ENCODE data around the gene STPG4.
A peak's percentile ranks its signal among the peaks of the same experiment; 100 is the strongest.

Gene STPG4

GRCh38 chr2:47161475-47161874 is 6.4 kb upstream of the STPG4 start:
- FAIRE-seq (no peak), DNase-seq (ENCODE audit: insufficient read length, low spot score) (no peak)
- TF ChIP-seq PAX5 (IDR thresholded peaks at IDR 0.05; ENCODE audit: insufficient read depth, low read length, severe bottlenecking) (no peak), POLR2A (IDR thresholded peaks at IDR 0.05; ENCODE audit: low read depth, low read length) (no peak), TAF1 (IDR thresholded peaks at IDR 0.05; ENCODE audit: low read depth, low read length) (no peak), POLR2AphosphoS5 (IDR thresholded peaks at IDR 0.05; ENCODE audit: low read depth, low read length) (no peak), POU2F2 (IDR thresholded peaks at IDR 0.05; ENCODE audit: low read depth, low read length) (no peak), SPI1 (IDR thresholded peaks at IDR 0.05; ENCODE audit: low read depth, low read length) (no peak)

- no peak for TF ChIP-seq TAF1 (IDR thresholded peaks at IDR 0.05; ENCODE audit: low read depth, low read length)
- TF ChIP-seq POLR2A (IDR thresholded peaks at IDR 0.05; ENCODE audit: low read depth, low read length): no peak
- no peak for DNase-seq (ENCODE audit: insufficient read length, low spot score)
Measured at GRCh38 chr2:47160660-47161059, 5.6 kb upstream of the STPG4 start.

GRCh38 chr2:47160211-47160610 is 5.1 kb upstream of the STPG4 start:
- FAIRE-seq: no peak
- DNase-seq (ENCODE audit: insufficient read length, low spot score): no peak

More at GRCh38 chr2:47160660-47161059, 5.6 kb upstream of the STPG4 start:
- FAIRE-seq: no peak

GRCh38 chr2:47159627-47160026 is 4.5 kb upstream of the STPG4 start:
- FAIRE-seq: no peak
- no peak for DNase-seq (ENCODE audit: insufficient read length, low spot score)
- TF ChIP-seq POLR2AphosphoS5 (IDR thresholded peaks at IDR 0.05; ENCODE audit: low read depth, low read length) (peak; percentile 79), TAF1 (IDR thresholded peaks at IDR 0.05; ENCODE audit: low read depth, low read length) (no peak), POLR2A (IDR thresholded peaks at IDR 0.05; ENCODE audit: low read depth, low read length) (0 out of 2 replicates have a peak, but pooled peaks have one; percentile 49), SPI1 (IDR thresholded peaks at IDR 0.05; ENCODE audit: low read depth, low read length) (no peak), POU2F2 (IDR thresholded peaks at IDR 0.05; ENCODE audit: low read depth, low read length) (no peak), PAX5 (IDR thresholded peaks at IDR 0.05; ENCODE audit: insufficient read depth, low read length, severe bottlenecking) (no peak)

More at GRCh38 chr2:47160211-47160610, 5.1 kb upstream of the STPG4 start:
- TF ChIP-seq PAX5 (IDR thresholded peaks at IDR 0.05; ENCODE audit: insufficient read depth, low read length, severe bottlenecking) (no peak), TAF1 (IDR thresholded peaks at IDR 0.05; ENCODE audit: low read depth, low read length) (no peak), SPI1 (IDR thresholded peaks at IDR 0.05; ENCODE audit: low read depth, low read length) (no peak), POLR2A (IDR thresholded peaks at IDR 0.05; ENCODE audit: low read depth, low read length) (no peak), POLR2AphosphoS5 (IDR thresholded peaks at IDR 0.05; ENCODE audit: low read depth, low read length) (no peak), POU2F2 (IDR thresholded peaks at IDR 0.05; ENCODE audit: low read depth, low read length) (no peak)

- TF ChIP-seq POLR2AphosphoS5 (IDR thresholded peaks at IDR 0.05; ENCODE audit: low read depth, low read length) (no peak), POU2F2 (IDR thresholded peaks at IDR 0.05; ENCODE audit: low read depth, low read length) (no peak), TAF1 (IDR thresholded peaks at IDR 0.05; ENCODE audit: low read depth, low read length) (no peak), SPI1 (IDR thresholded peaks at IDR 0.05; ENCODE audit: low read depth, low read length) (no peak), PAX5 (IDR thresholded peaks at IDR 0.05; ENCODE audit: insufficient read depth, low read length, severe bottlenecking) (no peak), POLR2A (IDR thresholded peaks at IDR 0.05; ENCODE audit: low read depth, low read length) (no peak)
- FAIRE-seq (no peak), DNase-seq (ENCODE audit: insufficient read length, low spot score) (no peak)
Measured at GRCh38 chr2:47158576-47158975, 3.5 kb upstream of the STPG4 start.

- FAIRE-seq (no peak), DNase-seq (ENCODE audit: insufficient read length, low spot score) (no peak)
- TF ChIP-seq SPI1 (IDR thresholded peaks at IDR 0.05; ENCODE audit: low read depth, low read length) (peak; percentile 81), PAX5 (IDR thresholded peaks at IDR 0.05; ENCODE audit: insufficient read depth, low read length, severe bottlenecking) (no peak)
Measured at GRCh38 chr2:47152803-47153202, 2.3 kb downstream of the STPG4 start.

- FAIRE-seq: no peak
- no peak for TF ChIP-seq SPI1 (IDR thresholded peaks at IDR 0.05; ENCODE audit: low read depth, low read length)
- no peak for TF ChIP-seq POU2F2 (IDR thresholded peaks at IDR 0.05; ENCODE audit: low read depth, low read length)
- no peak for TF ChIP-seq POLR2A (IDR thresholded peaks at IDR 0.05; ENCODE audit: low read depth, low read length)
- no peak for TF ChIP-seq TAF1 (IDR thresholded peaks at IDR 0.05; ENCODE audit: low read depth, low read length)
- no peak for TF ChIP-seq POLR2AphosphoS5 (IDR thresholded peaks at IDR 0.05; ENCODE audit: low read depth, low read length)
- TF ChIP-seq PAX5 (IDR thresholded peaks at IDR 0.05; ENCODE audit: insufficient read depth, low read length, severe bottlenecking): no peak
- DNase-seq (ENCODE audit: insufficient read length, low spot score): no peak
Measured at GRCh38 chr2:47150175-47150574, 4.9 kb downstream of the STPG4 start.

GRCh38 chr2:47147021-47147420 is 8.1 kb downstream of the STPG4 start:
- no peak for FAIRE-seq
- no peak for TF ChIP-seq POLR2A (IDR thresholded peaks at IDR 0.05; ENCODE audit: low read depth, low read length)
- TF ChIP-seq SPI1 (IDR thresholded peaks at IDR 0.05; ENCODE audit: low read depth, low read length): no peak
- no peak for TF ChIP-seq POLR2AphosphoS5 (IDR thresholded peaks at IDR 0.05; ENCODE audit: low read depth, low read length)
- TF ChIP-seq TAF1 (IDR thresholded peaks at IDR 0.05; ENCODE audit: low read depth, low read length): no peak
- no peak for TF ChIP-seq POU2F2 (IDR thresholded peaks at IDR 0.05; ENCODE audit: low read depth, low read length)
- TF ChIP-seq PAX5 (IDR thresholded peaks at IDR 0.05; ENCODE audit: insufficient read depth, low read length, severe bottlenecking): no peak
- DNase-seq (ENCODE audit: insufficient read length, low spot score): no peak

GRCh38 chr2:47145466-47145865 is 9.6 kb downstream of the STPG4 start:
- TF ChIP-seq POU2F2 (IDR thresholded peaks at IDR 0.05; ENCODE audit: low read depth, low read length) (no peak), SPI1 (IDR thresholded peaks at IDR 0.05; ENCODE audit: low read depth, low read length) (no peak), PAX5 (IDR thresholded peaks at IDR 0.05; ENCODE audit: insufficient read depth, low read length, severe bottlenecking) (no peak), TAF1 (IDR thresholded peaks at IDR 0.05; ENCODE audit: low read depth, low read length) (no peak), POLR2A (IDR thresholded peaks at IDR 0.05; ENCODE audit: low read depth, low read length) (no peak), POLR2AphosphoS5 (IDR thresholded peaks at IDR 0.05; ENCODE audit: low read depth, low read length) (no peak)
- FAIRE-seq (no peak), DNase-seq (ENCODE audit: insufficient read length, low spot score) (no peak)

- DNase-seq (ENCODE audit: insufficient read length, low spot score) (no peak), FAIRE-seq (no peak)
- TF ChIP-seq POU2F2 (IDR thresholded peaks at IDR 0.05; ENCODE audit: low read depth, low read length) (no peak), TAF1 (IDR thresholded peaks at IDR 0.05; ENCODE audit: low read depth, low read length) (no peak), SPI1 (IDR thresholded peaks at IDR 0.05; ENCODE audit: low read depth, low read length) (no peak)
Measured at GRCh38 chr2:47141520-47141919, 13.6 kb downstream of the STPG4 start.

Data from GM12891 (cell line).